ENCODE results near the gene ATP1B1. TPM values are rescaled to one million over a fixed set of nuclear protein-coding genes. Genes with fewer than 3 reads are reported as not detected.

Gene ATP1B1
- total RNA-seq, 1 experiment from 2014 or later: 118 TPM

DNA sequence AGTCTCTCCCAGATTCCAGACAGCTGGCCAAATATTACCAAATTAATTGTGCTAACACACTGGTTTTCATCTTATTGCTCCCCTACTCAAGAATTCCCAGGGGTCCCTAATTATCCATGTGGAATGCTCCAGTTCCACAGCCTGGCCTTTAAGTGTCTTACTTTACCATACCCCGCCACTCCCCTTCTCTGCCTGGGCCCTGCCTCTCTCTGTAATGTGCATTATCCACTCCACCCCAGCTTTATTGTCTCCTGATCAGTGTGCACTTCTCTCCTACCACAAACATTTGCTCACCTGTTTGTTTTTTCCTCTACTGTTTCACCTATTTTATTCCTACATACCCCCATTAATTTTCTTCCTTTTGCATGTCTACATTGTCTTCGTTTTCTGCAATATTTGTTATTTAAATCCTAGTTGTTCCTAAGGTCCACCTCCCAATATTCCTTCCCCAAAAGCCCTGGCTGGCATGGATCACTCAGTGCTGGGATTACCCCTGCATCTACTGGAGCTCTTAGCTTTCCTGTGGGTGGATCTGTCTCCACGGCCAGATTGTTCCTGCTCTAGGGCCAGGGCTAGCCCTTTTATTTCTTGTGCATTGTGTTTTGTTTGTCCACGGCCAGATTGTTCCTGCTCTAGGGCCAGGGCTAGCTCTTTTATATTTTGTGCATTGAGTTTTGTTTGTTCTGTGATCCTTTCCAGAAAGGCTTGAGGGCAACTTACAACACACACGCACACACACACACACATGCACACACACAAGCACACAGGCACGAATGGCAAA lies 33.4 kb upstream of the ATP1B1 start:
- Histone ChIP-seq H3K4me3 (ENCODE audit: low read depth in 2 of 2, low read length in 2 of 2) (no peak overlapping the region), H3K36me3 (ENCODE audit: control insufficient read depth, insufficient read depth, low read length) (no peaks in the 10 kb centered on the region), H3K27ac (ENCODE audit: low read length) (no peak overlapping the region), H3K9me3 (ENCODE audit: control insufficient read depth, insufficient read depth, low read depth, low read length) (no peaks in the 10 kb centered on the region), H3K4me1 (ENCODE audit: control insufficient read depth, insufficient read depth, low read length) (no peaks in the 10 kb centered on the region), H3K27me3 (ENCODE audit: control insufficient read depth, insufficient read depth, low read length) (no peaks in the 10 kb centered on the region)
- DNase-seq (ENCODE audit: low read depth, low spot score): no peak
- in situ Hi-C loops (cut with HindIII; ENCODE audit: low pct_unique_long_range_greater_than_20kb, low sequenced_read_pairs): no loop called here
- ChIA-PET CTCF (no interaction called here), POLR2A (no interaction called here)
- TF ChIP-seq, protein P1, sequence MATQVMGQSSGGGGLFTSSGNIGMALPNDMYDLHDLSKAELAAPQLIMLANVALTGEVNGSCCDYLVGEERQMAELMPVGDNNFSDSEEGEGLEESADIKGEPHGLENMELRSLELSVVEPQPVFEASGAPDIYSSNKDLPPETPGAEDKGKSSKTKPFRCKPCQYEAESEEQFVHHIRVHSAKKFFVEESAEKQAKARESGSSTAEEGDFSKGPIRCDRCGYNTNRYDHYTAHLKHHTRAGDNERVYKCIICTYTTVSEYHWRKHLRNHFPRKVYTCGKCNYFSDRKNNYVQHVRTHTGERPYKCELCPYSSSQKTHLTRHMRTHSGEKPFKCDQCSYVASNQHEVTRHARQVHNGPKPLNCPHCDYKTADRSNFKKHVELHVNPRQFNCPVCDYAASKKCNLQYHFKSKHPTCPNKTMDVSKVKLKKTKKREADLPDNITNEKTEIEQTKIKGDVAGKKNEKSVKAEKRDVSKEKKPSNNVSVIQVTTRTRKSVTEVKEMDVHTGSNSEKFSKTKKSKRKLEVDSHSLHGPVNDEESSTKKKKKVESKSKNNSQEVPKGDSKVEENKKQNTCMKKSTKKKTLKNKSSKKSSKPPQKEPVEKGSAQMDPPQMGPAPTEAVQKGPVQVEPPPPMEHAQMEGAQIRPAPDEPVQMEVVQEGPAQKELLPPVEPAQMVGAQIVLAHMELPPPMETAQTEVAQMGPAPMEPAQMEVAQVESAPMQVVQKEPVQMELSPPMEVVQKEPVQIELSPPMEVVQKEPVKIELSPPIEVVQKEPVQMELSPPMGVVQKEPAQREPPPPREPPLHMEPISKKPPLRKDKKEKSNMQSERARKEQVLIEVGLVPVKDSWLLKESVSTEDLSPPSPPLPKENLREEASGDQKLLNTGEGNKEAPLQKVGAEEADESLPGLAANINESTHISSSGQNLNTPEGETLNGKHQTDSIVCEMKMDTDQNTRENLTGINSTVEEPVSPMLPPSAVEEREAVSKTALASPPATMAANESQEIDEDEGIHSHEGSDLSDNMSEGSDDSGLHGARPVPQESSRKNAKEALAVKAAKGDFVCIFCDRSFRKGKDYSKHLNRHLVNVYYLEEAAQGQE (IDR thresholded peaks at IDR 0.05; ENCODE audit: insufficient read depth in 1 of 2, low read depth in 2 of 2, low read length in 1 of 2): no peak
- TF ChIP-seq, protein P2, sequence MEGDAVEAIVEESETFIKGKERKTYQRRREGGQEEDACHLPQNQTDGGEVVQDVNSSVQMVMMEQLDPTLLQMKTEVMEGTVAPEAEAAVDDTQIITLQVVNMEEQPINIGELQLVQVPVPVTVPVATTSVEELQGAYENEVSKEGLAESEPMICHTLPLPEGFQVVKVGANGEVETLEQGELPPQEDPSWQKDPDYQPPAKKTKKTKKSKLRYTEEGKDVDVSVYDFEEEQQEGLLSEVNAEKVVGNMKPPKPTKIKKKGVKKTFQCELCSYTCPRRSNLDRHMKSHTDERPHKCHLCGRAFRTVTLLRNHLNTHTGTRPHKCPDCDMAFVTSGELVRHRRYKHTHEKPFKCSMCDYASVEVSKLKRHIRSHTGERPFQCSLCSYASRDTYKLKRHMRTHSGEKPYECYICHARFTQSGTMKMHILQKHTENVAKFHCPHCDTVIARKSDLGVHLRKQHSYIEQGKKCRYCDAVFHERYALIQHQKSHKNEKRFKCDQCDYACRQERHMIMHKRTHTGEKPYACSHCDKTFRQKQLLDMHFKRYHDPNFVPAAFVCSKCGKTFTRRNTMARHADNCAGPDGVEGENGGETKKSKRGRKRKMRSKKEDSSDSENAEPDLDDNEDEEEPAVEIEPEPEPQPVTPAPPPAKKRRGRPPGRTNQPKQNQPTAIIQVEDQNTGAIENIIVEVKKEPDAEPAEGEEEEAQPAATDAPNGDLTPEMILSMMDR (IDR thresholded peaks at IDR 0.05): no peak
- no peak for TF ChIP-seq SIN3A (IDR thresholded peaks at IDR 0.05; ENCODE audit: borderline replicate concordance, insufficient read depth, low read depth, low read length)
- TF ChIP-seq TCF7L2 (IDR thresholded peaks at IDR 0.05; ENCODE audit: low read depth, low read length): no peak
- no peak for TF ChIP-seq POLR2AphosphoS5 (IDR thresholded peaks at IDR 0.05; ENCODE audit: low read depth, low read length)
- intact Hi-C loops (cut with micrococcal nuclease; ENCODE audit: unreplicated experiment): no loop called here
- no TSS peak for BruUV-seq (replicated peaks)
- no peak for ATAC-seq

DNA sequence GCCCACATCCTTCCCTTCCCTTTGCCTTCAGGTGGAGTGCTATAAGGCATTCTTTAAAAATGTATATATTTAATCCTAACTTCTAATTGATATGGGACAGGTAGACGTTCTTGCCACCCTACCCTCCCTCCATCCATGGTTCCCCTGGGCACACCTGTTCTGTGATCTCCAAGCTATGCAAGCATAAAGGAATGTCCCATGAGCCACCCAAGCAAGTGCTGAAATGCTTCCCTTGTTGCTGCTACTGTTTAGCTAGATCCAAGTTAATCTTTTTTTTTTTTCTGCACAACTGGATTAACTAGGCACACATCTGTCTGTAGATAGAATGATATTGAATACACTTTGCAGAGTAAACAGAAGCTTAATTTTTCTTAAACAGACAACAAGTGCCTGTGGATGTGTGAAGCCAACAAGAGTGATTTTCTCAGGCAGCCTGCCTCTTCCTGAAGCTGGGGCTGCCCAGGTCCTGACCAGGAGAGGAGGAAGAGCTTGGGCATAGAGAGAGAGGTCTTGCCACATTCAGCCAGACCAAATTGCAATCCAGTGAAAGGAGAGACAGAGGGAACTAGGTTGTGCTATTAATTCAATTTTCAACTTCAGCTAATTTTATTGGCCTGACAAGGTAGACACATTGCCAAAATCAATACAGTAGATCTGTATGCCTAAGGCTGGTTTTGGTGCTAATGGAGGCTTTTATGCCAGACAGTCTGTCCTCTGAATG lies 28.2 kb upstream of the ATP1B1 start:
- no peak for DNase-seq (ENCODE audit: low read depth, low spot score)
- CTCF ChIA-PET: no interaction called here
- ATAC-seq: no peak
- Histone ChIP-seq H3K27ac (ENCODE audit: low read length) (no peak overlapping the region), H3K9me3 (ENCODE audit: control insufficient read depth, insufficient read depth, low read depth, low read length) (no peaks in the 10 kb centered on the region), H3K4me1 (ENCODE audit: control insufficient read depth, insufficient read depth, low read length) (no peaks in the 10 kb centered on the region), H3K36me3 (ENCODE audit: control insufficient read depth, insufficient read depth, low read length) (no peaks in the 10 kb centered on the region), H3K27me3 (ENCODE audit: control insufficient read depth, insufficient read depth, low read length) (no peaks in the 10 kb centered on the region), H3K4me3 (ENCODE audit: low read depth in 2 of 2, low read length in 2 of 2) (no peak overlapping the region)
- no TSS peak for BruUV-seq (replicated peaks)
- intact Hi-C loops (cut with micrococcal nuclease; ENCODE audit: unreplicated experiment) (no loop called here), in situ Hi-C loops (cut with HindIII; ENCODE audit: low pct_unique_long_range_greater_than_20kb, low sequenced_read_pairs) (no loop called here)
- no peak for TF ChIP-seq TCF7L2 (IDR thresholded peaks at IDR 0.05; ENCODE audit: low read depth, low read length)
- TF ChIP-seq, protein P2 (IDR thresholded peaks at IDR 0.05): no peak
- TF ChIP-seq SIN3A (IDR thresholded peaks at IDR 0.05; ENCODE audit: borderline replicate concordance, insufficient read depth, low read depth, low read length): no peak
- TF ChIP-seq, protein P1 (IDR thresholded peaks at IDR 0.05; ENCODE audit: insufficient read depth in 1 of 2, low read depth in 2 of 2, low read length in 1 of 2): no peak
- TF ChIP-seq POLR2AphosphoS5 (IDR thresholded peaks at IDR 0.05; ENCODE audit: low read depth, low read length): no peak
- POLR2A ChIA-PET: no interaction called here
